ENCODE measurements around the gene SHTN1. TPM values are rescaled to one million over a fixed set of nuclear protein-coding genes. Genes with fewer than 3 reads are reported as not detected.

SHTN1 gene
- total RNA-seq, 2 experiments from 2014 or later, result 0.29 to 0.53 TPM

- H3K4me1 Mint-ChIP-seq (ENCODE audit: low read depth), result no peaks in the 10 kb centered on the region
- POLR2A ChIA-PET, result no interaction called here
- H3K4me3 Mint-ChIP-seq, result no peak overlapping the region
- no peak overlapping the region for H3K27ac Mint-ChIP-seq
- peaks cover 3% of the 10 kb centered on the region for H3K27me3 Mint-ChIP-seq
- CTCF ChIA-PET, result no interaction called here
- intact Hi-C loops (cut with micrococcal nuclease), result no loop called here
- H3K9me3 Mint-ChIP-seq, result no peaks in the 10 kb centered on the region
- no peaks in the 10 kb centered on the region for H3K36me3 Mint-ChIP-seq
- DNase-seq, result no peak
These were observed 99.2 kb downstream of the SHTN1 start for GRCh38 chr10:116905845-116906210.

DNA sequence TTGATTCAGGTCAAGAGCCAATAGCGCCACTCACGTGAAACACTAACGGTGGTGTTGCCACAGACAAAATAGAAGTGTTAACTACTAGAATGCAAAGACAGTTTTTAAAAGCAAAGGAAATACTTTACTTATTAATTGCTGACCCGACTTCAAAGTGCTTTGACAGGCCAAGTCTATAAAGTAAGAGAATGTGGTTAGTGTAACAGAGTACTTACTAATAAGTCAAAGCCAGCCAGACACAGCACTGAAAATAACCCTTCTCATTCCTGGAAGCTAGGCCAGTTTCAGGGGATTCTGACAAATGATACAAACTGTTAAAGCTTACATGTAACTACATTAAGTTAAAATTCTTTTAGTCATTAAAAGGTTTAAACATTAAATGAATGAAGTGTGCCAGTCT is 105.4 kb downstream of the SHTN1 start:
- no peak for DNase-seq
- Mint-ChIP-seq H3K27ac (no peak overlapping the region), H3K4me1 (ENCODE audit: low read depth) (no peaks in the 10 kb centered on the region), H3K9me3 (no peaks in the 10 kb centered on the region), H3K4me3 (no peak overlapping the region), H3K27me3 (peaks cover 2% of the 10 kb centered on the region), H3K36me3 (no peaks in the 10 kb centered on the region)
- ChIA-PET POLR2A (no interaction called here), CTCF (no interaction called here)
- intact Hi-C loops (cut with micrococcal nuclease), result no loop called here

DNA sequence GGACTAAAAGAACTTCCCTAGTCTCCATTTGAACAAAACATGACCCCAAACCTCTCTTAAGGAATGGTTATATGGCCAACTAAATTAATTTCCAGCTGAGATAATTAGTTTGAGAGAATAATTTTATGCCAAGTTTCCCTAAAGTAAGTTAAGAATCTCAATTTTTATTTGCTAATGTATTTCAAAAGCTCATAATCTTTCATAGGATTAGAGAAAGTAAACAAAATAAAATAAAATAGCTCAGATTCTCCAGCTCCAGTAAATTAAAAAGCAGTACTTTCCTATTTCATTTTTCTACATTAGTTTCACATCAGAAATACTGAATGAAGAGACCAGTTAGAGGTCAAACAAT is 111.3 kb downstream of the SHTN1 start:
- POLR2A ChIA-PET, result no interaction called here
- H3K9me3 Mint-ChIP-seq, result no peaks in the 10 kb centered on the region
- H3K4me1 Mint-ChIP-seq (ENCODE audit: low read depth), result no peaks in the 10 kb centered on the region
- no peaks in the 10 kb centered on the region for H3K36me3 Mint-ChIP-seq
- no peak overlapping the region for H3K4me3 Mint-ChIP-seq
- DNase-seq, result no peak
- H3K27ac Mint-ChIP-seq, result no peak overlapping the region
- H3K27me3 Mint-ChIP-seq, result peaks cover 22% of the 10 kb centered on the region
- CTCF ChIA-PET, result interaction anchor here (1.0 kb wide), 1 partner anchor 274 kb away, joined by 5 read pairs; no protein-coding TSS in a partner anchor
- intact Hi-C loops (cut with micrococcal nuclease), result no loop called here

DNA sequence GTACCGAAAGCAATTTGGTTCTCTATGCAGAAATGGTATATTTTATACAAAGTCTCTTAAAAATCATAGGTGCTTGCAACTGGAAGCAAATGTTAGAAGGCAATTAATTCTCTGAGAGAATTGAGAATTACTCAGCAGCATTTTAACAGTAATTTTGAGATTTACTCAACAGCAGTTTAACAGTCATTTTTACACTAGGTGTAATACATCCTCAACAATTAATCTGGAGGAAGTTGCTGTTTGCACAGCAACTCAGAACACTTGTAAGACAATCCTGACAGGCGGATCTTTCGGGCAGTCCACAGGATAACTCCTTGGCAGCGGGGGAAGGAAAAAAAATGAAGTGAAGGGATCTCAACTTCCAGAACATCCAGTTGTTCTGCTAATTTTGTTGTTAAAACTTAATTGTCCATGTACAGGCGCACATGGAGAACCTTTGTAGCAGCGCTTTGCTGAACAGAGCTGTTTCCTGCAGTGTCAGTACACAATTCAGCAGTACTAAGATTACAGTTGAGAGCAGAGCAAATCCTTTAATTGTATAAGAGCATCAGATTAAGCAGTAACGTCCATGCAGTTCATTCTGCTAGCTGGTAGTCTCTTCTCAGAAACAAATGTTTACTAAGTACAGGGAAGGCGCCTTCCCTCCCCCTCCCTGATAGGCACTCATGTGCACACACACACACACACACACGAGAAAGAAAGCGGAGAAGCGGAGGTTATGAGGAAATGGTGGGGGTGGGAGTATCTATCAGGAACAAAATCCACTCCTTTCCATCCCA is 111.9 kb downstream of the SHTN1 start:
- H3K4me1 Mint-ChIP-seq (ENCODE audit: low read depth), result no peaks in the 10 kb centered on the region
- no peaks in the 10 kb centered on the region for H3K36me3 Mint-ChIP-seq
- H3K4me3 Mint-ChIP-seq, result no peak overlapping the region
- no peaks in the 10 kb centered on the region for H3K9me3 Mint-ChIP-seq
- H3K27ac Mint-ChIP-seq, result no peak overlapping the region
- no peak for DNase-seq
- intact Hi-C loops (cut with micrococcal nuclease), result no loop called here
- ChIA-PET POLR2A (no interaction called here), CTCF (interaction anchor here (1.0 to 3.0 kb wide), 2 partner anchors 275 to 282 kb away, joined by 5 to 10 read pairs; no protein-coding TSS in a partner anchor)
- peaks cover 22% of the 10 kb centered on the region for H3K27me3 Mint-ChIP-seq

- no peaks in the 10 kb centered on the region for H3K36me3 Mint-ChIP-seq
- no peak for DNase-seq
- ChIA-PET POLR2A (no interaction called here), CTCF (interaction anchor here (0.6 to 3.0 kb wide), 3 partner anchors 13 to 284 kb away, joined by 3 to 10 read pairs (median 3); no protein-coding TSS in a partner anchor)
- H3K4me3 Mint-ChIP-seq, result no peak overlapping the region
- no peak overlapping the region for H3K27ac Mint-ChIP-seq
- intact Hi-C loops (cut with micrococcal nuclease), result no loop called here
- H3K4me1 Mint-ChIP-seq (ENCODE audit: low read depth), result no peaks in the 10 kb centered on the region
- no peaks in the 10 kb centered on the region for H3K9me3 Mint-ChIP-seq
- peaks cover 24% of the 10 kb centered on the region for H3K27me3 Mint-ChIP-seq
These were observed 113.8 kb downstream of the SHTN1 start for GRCh38 chr10:116891208-116891607.

GRCh38 chr10:116889066-116889465 is 115.9 kb downstream of the SHTN1 start:
- Mint-ChIP-seq H3K36me3 (no peaks in the 10 kb centered on the region), H3K27ac (no peak overlapping the region), H3K4me3 (no peak overlapping the region), H3K4me1 (ENCODE audit: low read depth) (no peaks in the 10 kb centered on the region), H3K27me3 (peaks cover 24% of the 10 kb centered on the region), H3K9me3 (no peaks in the 10 kb centered on the region)
- intact Hi-C loops (cut with micrococcal nuclease), result no loop called here
- DNase-seq, result no peak
- ChIA-PET CTCF (interaction anchor here (1.4 kb wide), 1 partner anchor 101 kb away, joined by 3 read pairs; no protein-coding TSS in a partner anchor), POLR2A (no interaction called here)

- H3K9me3 Mint-ChIP-seq, result no peaks in the 10 kb centered on the region
- no peak for DNase-seq
- no peak overlapping the region for H3K27ac Mint-ChIP-seq
- intact Hi-C loops (cut with micrococcal nuclease), result no loop called here
- ChIA-PET CTCF (no interaction called here), POLR2A (no interaction called here)
- peaks cover 24% of the 10 kb centered on the region for H3K27me3 Mint-ChIP-seq
- H3K4me1 Mint-ChIP-seq (ENCODE audit: low read depth), result no peaks in the 10 kb centered on the region
- no peak overlapping the region for H3K4me3 Mint-ChIP-seq
- no peaks in the 10 kb centered on the region for H3K36me3 Mint-ChIP-seq
These were observed 116.5 kb downstream of the SHTN1 start for GRCh38 chr10:116888380-116889055.

GRCh38 chr10:116886772-116887171 is 118.2 kb downstream of the SHTN1 start:
- Mint-ChIP-seq H3K4me1 (ENCODE audit: low read depth) (no peaks in the 10 kb centered on the region), H3K36me3 (no peaks in the 10 kb centered on the region), H3K4me3 (no peak overlapping the region), H3K27me3 (peaks cover 16% of the 10 kb centered on the region), H3K27ac (no peak overlapping the region), H3K9me3 (no peaks in the 10 kb centered on the region)
- DNase-seq, result no peak
- POLR2A ChIA-PET, result no interaction called here
- CTCF ChIA-PET, result no interaction called here
- intact Hi-C loops (cut with micrococcal nuclease), result no loop called here

DNA sequence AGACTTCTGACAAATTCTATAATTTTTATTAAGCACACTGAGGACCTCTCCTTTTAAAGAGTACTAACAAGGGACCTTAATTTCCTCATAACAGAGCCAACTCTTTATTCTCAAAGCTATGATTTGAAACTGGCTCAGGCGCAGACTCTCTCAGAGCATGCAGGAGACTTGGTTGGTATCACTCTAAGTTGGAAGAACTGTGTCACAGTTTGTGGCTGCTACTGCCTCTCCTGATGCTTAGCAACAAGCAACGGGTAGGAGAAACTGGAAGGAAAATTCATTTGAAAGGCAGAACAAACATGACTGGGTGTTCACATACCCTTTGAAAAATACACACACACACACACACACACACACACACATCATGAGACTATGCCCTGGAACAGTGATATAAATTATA is 122.3 kb downstream of the SHTN1 start:
- ChIA-PET POLR2A (no interaction called here), CTCF (no interaction called here)
- intact Hi-C loops (cut with micrococcal nuclease), result no loop called here
- no peak for DNase-seq
- H3K27me3 Mint-ChIP-seq, result peaks cover 4% of the 10 kb centered on the region
- no peak overlapping the region for H3K27ac Mint-ChIP-seq
- H3K4me3 Mint-ChIP-seq, result no peak overlapping the region
- H3K9me3 Mint-ChIP-seq, result no peaks in the 10 kb centered on the region
- H3K36me3 Mint-ChIP-seq, result no peaks in the 10 kb centered on the region
- H3K4me1 Mint-ChIP-seq (ENCODE audit: low read depth), result no peaks in the 10 kb centered on the region

- no peak overlapping the region for H3K27ac Mint-ChIP-seq
- CTCF ChIA-PET, result no interaction called here
- H3K9me3 Mint-ChIP-seq, result no peaks in the 10 kb centered on the region
- H3K27me3 Mint-ChIP-seq, result peaks cover 2% of the 10 kb centered on the region
- no peak for DNase-seq
- intact Hi-C loops (cut with micrococcal nuclease), result no loop called here
- no peaks in the 10 kb centered on the region for H3K36me3 Mint-ChIP-seq
- POLR2A ChIA-PET, result no interaction called here
- H3K4me1 Mint-ChIP-seq (ENCODE audit: low read depth), result no peaks in the 10 kb centered on the region
- H3K4me3 Mint-ChIP-seq, result no peak overlapping the region
These were observed 124.1 kb downstream of the SHTN1 start for GRCh38 chr10:116880716-116881482.

DNA sequence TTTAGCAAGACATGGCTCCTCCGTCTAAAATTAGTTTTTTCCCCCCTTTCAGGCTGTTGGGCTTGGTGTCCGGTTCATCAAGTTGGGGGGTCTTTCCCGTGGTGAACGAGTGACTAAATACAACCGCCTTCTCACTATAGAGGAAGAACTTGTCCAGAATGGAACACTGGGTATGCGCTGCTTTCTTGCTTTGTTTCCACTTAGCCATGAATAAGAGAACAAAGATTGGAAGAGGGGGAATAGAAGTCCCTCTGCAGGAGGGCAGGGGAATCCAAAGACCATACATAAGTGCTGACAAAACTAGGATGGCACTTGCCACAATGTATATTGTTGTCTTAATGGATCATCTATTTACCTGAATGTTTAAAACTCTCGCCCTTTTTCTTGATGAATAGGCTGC is 125.2 kb downstream of the SHTN1 start:
- no peaks in the 10 kb centered on the region for H3K9me3 Mint-ChIP-seq
- intact Hi-C loops (cut with micrococcal nuclease), result no loop called here
- DNase-seq, result no peak
- no peaks in the 10 kb centered on the region for H3K4me1 Mint-ChIP-seq (ENCODE audit: low read depth)
- H3K27ac Mint-ChIP-seq, result no peak overlapping the region
- H3K36me3 Mint-ChIP-seq, result no peaks in the 10 kb centered on the region
- ChIA-PET POLR2A (no interaction called here), CTCF (no interaction called here)
- no peak overlapping the region for H3K4me3 Mint-ChIP-seq
- peaks cover 2% of the 10 kb centered on the region for H3K27me3 Mint-ChIP-seq

DNA sequence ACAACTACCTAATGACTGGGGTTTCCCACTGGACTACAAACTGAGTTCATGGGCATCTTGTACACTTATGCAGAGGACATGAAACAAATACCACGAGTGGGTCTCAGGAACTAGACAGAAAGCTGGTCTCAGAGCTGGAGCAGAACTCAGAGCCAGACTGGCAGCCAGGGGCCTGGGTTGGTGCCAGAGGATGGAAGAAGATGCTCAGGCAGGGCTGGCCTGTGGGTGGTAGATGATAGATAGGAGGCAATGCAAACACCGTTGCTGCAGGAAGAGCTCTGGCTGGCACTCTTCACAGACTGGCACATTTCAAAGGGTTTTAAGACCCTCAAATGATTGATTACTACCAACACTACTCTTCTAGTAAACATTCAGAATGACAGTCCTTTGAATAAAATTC is 126.9 kb downstream of the SHTN1 start:
- CTCF ChIA-PET, result no interaction called here
- no peak for DNase-seq
- Mint-ChIP-seq H3K9me3 (no peaks in the 10 kb centered on the region), H3K4me1 (ENCODE audit: low read depth) (no peaks in the 10 kb centered on the region), H3K4me3 (no peak overlapping the region), H3K27me3 (peaks cover 2% of the 10 kb centered on the region), H3K36me3 (no peaks in the 10 kb centered on the region), H3K27ac (no peak overlapping the region)
- POLR2A ChIA-PET, result no interaction called here
- intact Hi-C loops (cut with micrococcal nuclease), result no loop called here

Data from activated CD4-positive, alpha-beta memory T cell treated with anti-CD3 and anti-CD28 coated beads for 36 hours (primary cell).